SW480 (cell line): Measurements from ENCODE around the gene GALK1.
"Not testable (repeated sequence)": the region's sequence is repeated elsewhere in the genome, so short reads cannot be mapped to it uniquely, and the experiment has no call there.

ENCODE experiments used
- DNase-seq: peaks from one replicate; pipeline ENCODE4 v3.0.0-alpha.2; 2016; ENCODE audit warnings: low spot score

Gene GALK1

DNA sequence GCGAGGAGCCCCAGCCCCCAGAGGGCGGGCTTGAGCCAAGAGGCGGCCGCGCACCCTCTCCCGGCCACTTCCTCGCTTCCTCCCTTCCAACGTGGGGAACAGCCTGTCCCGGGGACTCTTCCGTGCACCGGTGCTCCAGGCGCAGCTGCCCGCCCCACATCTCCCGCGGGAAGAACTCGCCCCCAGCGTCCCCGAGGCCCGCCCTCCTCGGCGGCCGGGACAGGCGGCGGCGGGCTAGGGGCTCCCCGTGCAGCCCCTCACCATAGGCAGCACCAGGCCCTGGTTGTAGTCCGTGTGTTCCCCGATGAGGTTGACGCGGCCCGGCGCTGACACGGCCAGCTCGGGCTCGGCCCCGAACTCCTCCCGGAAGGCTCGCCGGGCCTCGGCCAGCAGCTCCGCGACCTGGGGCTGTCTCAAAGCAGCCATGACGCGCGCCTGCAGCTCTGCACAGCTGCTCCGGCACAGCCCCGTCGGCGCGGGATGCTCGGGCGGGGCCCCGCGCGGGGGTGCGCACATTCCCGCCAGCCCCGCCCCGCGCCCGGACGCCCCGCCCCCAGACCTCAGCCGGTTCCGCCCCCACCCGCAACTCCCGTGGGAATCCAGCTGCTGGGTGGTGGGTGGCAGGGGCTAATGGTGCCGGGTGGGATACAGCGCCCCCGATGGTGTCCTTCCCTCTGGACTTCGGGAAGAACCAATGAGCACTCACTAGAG, at the start of gene GALK1:
TSS of gene GALK1 (minus strand) at position 482 of the 711 bp plus-strand sequence. CDS start at position 426, 56 bp downstream.
- DNase-seq = peak; percentile 69

DNA sequence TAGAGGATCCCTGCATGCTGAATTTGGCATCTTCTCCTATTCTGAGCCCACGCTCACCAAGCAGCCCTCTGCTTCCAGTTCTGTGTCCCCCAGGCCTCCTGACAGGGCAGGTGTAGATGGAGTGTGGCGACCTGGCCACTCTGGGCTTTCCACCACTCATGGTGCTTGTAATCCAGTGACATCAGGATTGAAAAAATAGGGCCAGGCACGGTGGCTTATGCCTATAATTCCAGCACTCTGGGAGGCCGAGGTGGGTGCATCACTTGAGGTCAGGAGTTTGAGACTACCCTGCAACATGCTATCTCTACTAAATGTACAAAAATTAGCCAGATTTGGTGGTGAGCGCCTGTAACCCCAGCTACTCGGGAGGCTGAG, 49.0 kb upstream of the GALK1 start:
- no peak for DNase-seq

DNA sequence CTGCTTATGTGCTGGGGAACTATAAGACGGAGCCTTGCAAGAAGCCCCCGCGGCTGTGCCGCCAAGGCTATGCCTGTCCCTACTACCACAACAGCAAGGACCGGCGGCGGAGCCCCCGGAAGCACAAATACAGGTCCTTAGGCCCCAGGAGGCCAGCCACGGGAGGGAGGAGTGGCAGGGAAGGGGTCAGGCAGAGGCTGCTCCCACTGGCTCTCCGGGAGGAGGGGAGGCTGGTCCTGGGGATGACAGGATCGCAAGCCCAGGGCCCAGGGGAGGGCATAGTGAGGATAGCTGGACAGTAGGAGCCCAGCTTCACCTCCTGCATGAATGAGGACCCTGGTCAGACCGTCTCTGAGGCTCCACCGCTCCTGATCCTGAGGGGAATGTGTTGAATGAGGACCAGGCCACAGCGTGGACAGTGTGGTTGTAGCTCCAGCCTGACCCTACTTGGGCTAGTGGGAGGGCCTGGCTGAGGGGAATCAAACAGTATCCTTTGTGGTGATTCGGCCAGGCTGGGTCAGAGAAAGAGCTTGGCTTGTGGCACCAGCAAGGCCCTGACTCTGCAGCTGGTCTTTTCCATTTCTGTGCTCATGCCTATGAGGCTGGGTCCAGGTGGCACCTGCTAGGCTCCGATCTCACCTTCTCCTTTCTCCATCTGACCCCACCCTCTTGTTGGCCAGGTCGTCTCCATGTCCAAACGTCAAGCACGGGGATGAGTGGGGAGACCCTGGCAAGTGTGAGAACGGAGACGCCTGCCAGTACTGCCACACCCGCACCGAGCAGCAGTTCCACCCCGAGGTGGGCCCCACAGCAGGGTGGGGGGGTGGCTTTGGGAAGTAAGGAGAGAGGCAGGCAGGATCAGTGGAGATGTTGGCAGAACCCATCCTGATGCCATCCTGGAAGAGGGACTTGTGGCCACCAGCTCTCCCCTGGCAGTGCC, 48.4 kb upstream of the GALK1 start:
- DNase-seq = no peak

DNA sequence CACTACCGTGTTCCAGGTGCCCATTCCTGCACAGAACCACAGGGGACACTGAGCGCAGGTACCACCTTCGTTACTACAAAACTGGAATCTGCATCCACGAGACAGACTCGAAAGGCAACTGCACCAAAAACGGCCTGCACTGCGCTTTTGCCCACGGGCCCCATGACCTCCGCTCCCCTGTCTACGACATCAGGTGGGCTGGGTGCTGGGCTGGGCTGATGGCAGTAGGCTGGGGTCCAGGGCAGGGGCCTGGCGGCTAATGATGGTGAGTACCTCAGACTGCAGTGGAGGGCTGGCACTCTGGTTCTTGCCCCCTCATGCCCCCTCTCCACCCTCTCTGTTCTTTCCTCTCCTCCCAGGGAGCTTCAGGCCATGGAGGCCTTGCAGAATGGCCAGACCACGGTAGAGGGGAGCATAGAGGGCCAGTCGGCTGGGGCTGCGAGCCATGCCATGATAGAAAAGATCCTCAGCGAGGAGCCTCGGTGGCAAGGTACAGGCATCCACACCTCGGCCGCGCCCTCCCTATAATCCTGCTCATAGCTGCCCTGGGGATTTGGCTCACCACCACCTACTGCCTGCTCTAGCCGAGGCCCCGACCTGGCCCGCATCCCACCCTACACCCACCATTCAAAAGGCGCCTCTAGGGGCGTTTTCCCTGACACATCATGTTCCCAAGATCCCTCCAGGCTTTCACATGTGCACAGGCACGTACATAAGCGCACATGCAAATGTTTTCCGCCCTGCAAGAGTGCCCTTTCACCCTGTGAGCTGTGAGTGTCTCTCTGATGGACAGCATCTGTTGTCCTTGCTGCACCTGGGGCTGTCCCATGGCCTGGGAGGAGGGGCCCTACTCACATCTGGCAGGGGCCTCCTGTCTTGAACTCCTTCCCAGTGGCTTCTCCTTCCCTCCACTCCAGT, 47.4 kb upstream of the GALK1 start:
- DNase-seq = no peak

DNA sequence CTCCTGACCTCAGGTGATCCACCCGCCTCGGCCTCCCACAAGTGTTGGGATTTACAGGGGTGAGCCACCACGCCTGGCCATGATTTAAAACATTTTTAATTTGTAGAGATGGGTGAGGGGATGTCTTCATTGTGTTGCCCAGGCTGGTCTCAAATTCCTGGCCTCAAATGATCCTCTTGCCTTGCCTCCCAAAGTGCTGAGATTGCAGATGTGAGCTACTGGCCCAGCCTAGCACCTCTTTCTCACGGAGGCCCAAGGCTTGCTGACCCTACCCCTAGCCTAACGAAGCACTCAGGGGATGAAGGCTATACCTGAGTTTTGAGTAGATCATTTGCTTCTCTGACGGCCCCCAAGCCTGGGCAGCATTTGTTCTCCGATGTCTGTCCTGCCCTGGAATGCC, 46.2 kb upstream of the GALK1 start:
- DNase-seq = no peak

DNA sequence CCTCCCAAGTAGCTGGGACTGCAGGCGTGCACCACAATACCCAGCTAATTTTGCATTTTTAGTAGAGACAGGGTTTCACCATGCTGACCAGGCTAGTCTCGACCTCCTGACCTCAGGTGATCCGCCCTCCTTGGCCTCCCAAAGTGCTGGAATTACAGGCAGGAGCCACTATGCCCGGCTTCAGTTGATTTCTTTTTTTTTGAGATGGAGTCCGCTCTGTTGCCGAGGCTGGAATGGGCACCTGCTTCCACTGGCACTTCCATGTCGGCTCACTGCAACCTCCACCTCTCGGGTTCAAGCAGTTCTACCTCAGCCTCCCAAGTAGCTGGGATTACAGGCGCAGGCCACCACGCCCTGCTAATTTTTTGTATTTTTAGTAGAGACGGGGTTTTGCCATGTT, 45.8 kb upstream of the GALK1 start:
- DNase-seq = not testable (repeated sequence)

DNA sequence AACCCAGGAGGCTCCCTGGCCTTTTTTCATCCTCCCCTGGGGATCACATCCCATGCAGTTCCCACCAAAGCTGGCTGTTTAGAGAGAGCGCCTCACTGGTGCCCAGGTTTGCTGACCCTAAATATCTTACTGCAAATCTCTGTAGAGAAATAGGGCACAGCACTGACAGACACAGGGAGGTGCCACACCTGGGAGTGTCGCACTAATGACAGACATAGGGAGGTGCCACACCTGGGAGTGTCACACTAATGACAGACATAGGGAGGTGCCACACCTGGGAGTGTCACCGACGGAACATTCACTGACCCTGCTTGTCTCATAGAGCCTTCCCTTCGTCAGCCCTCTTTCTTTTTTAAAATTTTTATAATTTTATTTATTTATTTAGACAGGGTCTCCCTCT, 45.2 kb upstream of the GALK1 start:
- DNase-seq = no peak

DNA sequence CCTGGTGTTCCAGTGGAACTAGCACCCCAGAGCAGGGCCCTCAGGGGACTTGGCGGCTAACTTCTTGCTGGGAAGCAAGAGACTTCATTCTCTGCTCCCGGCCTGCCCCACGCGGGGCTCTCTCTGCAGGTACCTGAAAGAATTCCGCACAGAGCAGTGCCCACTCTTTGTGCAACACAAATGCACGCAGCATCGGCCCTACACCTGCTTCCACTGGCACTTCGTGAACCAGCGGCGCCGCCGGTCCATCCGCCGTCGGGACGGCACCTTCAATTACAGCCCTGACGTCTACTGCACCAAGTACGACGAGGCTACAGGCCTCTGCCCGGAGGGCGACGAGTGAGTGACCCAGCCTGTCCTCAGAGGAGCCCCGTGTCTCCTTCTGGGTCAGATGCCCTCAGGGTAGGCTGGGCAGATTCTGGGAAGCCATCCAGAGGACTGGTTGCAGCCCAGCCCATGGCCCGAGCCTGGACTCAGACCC, 44.7 kb upstream of the GALK1 start:
- no peak for DNase-seq

DNA sequence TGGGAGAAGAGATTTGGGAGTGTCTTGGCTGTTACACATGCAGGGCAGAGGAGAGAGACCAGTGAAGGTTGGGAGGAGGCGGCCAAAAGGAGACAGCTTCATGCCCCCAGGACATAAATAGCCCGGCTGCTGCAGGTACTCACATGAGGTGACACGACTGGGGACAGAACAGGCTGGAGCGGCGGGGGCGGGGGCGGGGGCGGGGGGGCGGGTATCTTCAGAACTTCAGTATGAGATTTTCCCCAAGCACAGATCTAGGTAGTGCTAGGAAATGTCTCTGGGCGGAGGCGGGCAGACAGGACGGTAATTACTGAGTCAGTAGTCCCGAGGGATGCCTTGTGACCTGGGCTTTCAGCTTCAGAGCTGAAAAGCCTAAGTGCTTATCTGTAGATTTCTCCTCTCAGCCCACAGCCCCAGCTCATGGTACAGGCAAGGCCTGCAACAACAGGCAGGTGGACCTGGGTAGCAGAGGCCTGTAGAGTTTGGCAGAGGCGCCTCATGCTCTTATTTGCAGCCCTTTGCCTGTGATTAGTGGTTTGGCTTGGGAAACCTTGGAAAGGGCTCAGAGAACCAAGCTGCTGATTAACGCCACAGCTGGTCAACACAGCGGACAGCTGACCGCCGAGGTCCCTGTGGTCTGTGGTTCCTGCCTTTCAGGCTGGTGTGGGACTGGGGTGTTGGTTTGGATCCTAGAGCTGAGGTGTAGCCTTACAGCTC, 44.1 kb upstream of the GALK1 start:
- no peak for DNase-seq

DNA sequence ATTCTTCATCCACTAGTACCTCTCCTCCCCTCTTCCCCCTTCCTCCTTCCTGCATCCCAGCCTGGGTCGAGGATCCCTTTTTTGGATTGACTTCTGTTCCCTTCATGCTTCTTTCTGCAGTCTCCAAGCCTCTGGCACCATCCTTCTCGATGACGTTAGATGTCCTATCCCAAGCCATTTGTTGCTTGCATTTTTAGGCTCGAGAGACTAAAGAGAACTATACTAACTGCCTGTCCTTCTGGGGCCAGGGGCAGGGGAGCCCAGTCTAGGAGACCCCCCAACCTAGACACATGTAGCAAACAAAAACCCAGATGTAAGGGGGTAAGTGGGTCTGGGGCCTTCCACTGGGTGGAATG, 43.5 kb upstream of the GALK1 start:
- no peak for DNase-seq

DNA sequence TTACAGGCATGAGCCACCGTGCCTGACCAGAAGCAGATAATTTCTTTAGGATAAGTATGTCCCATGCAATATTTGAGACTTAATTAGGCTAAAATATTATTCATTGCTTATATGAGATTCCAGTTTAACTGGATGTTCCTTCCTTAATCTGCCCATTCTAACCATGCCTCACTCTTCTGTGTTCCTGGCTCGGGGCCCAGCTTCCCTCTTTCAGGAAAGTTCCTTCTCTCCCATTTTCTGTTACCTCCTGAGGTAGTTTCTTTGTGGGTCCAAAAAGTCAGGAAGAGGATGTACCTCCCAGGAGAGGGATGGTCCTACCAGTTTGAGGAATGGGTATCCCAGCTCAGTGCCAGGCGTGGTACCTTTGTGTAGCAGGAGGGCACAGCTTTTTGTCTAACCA, 42.9 kb upstream of the GALK1 start:
- DNase-seq = no peak

DNA sequence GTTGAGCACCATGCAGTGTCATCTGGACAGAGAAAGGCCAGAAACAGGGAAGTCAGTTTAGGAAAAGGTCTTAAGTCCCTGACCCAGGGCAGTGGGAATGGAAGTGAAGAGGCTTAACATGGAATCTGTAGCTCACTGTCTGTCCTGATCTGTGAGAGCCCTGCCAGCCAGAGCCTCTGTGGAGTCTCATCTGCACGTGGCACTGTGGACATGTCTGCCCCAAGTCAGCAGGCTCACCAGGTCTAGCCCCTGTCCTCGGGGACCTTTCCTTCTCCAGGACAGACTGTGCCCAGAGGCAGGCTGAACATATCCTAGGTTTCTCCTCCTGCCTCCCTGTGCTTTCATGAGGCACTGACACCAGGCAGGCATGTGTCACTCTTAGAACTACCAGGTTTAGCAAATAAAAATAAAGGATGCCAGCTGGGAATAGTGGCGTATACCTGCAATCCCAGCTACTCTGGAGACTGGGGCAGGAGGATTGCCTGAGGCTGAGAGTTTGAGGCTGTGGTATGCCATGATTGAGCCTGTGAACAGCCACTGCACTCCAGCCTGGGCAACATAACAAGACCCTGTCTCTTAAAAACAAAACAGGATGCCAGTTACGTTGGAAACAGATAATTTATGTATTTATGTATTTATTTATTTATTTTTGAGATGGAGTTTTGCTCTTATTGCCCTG, 42.0 kb upstream of the GALK1 start:
- DNase-seq = no peak

DNA sequence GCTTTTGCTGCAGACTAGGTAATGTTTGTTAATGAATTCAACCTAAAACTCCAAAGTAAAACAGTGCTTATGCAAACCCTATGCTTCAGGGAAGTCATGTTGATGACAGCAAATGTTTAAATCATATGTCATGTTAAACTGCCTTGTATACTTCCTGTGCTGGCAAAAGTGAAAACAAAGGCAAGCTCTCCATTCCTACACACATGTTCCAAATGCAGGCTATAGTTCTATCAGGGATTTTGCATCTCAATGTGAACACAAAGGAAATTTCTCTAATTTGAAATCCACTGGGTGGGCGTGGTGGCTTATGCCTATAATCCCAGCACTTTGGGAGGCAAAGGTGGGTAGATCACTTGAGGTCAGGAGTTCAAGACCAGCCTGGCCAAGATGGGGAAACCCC, 38.9 kb upstream of the GALK1 start:
- DNase-seq = no peak

DNA sequence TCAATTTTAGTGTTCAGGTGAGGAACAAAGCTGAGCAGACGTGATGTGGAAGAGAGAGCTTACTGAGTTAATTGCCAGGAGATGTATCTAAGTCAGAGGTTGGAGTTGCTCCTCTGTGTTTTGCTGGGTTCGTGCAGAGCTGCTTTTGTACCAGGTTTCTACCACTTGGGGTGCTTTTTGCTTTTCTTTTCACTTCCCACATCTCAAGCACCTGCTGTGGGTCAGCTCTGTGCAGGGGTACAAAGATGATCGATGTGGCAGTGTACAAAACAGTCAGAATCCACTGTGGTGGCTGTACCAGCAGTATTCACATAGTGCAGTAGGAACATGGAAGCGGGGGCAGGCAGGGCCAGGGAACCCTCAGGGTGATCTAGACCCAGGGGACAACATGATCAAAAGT, 34.4 kb upstream of the GALK1 start:
- no peak for DNase-seq

DNA sequence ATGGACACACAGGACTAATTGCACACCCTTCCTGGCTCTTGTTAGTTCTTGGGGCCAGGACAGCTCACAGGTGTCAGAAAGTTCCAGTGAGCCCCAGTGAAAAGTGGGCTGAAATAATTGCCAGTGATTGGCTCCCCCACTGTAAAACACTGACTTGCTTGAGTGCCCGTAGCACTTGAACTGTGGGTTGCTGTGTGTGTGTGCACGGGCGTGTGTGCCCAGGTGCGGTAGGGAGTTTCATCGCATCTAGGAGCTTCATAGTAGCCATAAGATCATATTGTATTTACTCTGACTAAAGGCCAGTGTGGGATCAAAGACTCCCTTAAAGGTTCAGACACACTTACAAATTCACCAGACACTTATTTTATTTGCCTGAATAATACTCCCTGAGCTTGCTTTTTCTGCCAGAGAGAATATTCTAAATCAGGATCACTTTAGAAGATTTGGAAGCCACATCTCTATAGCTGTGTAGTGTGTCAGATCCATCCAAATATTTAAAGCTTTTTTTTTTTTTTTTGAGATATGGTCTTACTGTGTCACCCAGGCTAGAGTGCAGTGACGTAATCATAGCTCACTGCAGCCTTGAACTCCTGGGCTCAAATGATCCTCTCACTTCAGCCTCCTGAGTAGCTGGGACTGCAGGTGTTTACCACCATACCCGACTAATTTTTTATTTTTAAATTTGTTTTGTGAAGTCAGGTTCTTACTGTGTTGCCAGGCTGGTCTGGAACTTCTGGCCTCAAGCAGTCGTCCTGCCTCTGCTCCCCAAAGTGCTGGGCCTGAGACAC, 31.0 kb upstream of the GALK1 start:
- DNase-seq = no peak

DNA sequence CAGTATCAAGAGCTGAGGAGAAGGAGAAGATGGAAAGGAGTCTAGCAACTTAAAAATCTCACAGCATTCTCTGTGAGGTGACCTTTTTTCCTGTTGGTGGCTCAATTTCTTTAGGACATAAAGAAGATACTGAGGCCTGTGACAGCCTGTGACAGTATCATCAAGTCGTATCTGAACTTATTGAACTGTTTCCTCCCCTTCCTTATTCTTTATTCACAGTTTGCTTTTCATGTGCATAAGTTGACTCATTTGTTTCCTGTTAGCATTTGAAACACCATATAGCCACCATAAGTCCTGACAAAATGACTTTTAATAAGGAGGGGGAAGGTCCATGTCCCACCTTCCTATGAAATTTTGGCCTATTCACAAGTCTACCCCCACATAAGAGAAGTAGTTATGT, 28.5 kb upstream of the GALK1 start:
- DNase-seq = no peak

DNA sequence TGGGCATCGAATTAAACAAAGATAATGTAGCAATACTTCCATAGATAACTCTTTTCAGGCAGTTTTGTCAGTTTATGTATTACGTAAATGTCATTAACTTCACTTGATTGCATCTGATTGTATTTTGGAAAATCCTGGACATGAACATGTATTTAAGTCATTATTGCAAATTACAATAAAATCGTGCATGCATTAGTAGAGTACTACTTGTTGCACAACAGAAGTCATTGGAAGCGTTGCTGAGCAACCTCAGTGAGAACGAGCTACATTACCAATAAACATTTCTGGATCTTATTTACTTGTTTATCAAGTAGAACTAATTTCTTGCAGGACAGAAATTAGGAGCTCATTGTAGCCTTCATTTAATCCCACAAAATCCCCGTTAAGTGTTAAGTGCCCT, 26.3 kb upstream of the GALK1 start:
- DNase-seq = no peak

DNA sequence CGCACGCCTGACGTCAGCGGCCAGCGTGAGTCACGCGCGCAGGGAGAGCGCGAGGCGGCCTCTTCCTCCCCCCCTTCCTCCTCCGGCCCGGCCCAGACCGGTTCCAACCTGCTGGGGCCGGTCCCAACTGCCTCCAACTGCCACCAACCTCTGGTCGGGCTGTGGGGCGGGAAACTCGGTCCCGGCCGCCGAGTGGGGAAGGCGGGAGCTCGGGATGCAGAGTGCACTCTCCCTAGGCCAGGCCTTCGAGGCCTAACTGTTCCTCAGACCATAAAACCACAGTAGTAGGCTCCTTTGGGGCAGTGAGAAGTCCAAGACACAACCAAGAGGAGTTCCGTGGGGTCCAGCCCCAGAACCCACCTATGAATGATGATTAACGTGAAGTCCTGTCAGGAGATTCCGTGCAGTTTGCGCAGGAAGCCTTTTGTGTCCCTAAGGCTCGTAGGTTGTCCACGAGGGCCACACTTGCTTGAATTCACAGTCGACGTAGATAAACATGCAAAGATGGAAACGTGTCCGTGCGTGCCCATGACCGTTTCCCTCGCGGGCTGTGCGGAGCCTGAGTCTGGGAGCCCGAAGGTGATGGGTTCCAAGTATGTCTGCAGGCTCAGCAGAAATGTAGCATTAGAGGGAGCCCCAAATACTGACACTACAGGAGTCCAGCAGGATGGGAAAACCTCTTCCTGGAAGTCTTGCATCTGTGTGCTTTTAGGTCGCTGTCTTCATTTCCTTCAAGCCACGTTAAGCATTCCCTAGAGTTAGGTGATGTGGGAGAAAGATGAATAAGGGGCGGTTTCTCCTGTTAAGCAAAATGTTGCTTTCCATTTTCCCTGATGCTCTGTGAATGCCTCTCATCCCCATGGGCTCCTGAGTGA, 20.3 kb upstream of the GALK1 start:
- peak; percentile 91 for DNase-seq

DNA sequence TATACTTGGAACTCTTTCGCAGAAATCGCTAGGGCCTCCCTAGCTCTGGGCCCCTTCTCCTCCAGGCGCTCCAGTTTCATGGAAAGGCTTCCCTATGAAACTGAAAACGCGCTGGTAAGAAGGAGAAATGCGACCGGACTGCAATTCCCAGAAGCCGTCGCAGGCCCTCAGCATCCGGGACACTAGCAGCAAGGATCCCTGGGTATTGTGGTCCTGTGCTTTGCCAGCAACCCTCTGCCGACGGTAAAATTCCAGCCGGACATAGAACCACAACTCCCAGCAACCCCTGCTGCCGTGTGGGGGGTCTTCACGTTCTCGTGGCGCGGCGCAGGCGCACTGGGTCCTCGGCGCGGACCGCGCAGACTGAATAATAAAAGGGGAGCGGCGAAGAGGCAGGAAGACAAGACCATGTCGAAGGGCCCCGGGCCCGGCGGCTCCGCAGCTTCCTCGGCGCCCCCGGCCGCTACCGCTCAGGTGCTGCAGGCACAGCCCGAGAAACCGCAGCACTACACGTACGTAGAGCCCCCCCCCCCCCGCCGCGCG, 19.6 kb upstream of the GALK1 start, which contains the start of gene UNK:
TSS of gene UNK (plus strand) at position 334 of the 543 bp plus-strand sequence. CDS start at position 409, 75 bp downstream.
- DNase-seq = peak; percentile 99
